H9 (cell line): Measurements from ENCODE around the gene HMGB1. TPM values are rescaled to one million over a fixed set of nuclear protein-coding genes. Genes with fewer than 3 reads are reported as not detected.

ENCODE experiments used
- DNase-seq: peaks from one replicate; pipeline ENCODE4 v3.0.0-alpha.2; 2017
- H2AFZ ChIP-seq: one replicate; pipeline ENCODE4 v1.6.1; 2013; ENCODE audit warnings: mild to moderate bottlenecking, low read length, control low read depth, moderate library complexity
- H2AK5ac ChIP-seq: 2 replicates; pipeline ENCODE4 v1.6.1; 2013; ENCODE audit warnings: low read length, control low read depth, mixed read lengths; ENCODE audit not compliant: insufficient read length
- H2BK120ac ChIP-seq: one replicate; pipeline ENCODE4 v1.6.1; 2013; ENCODE audit warnings: low read depth, mild to moderate bottlenecking, low read length, control low read depth, inconsistent platforms; ENCODE audit not compliant: poor library complexity, severe bottlenecking
- H2BK12ac ChIP-seq: 2 replicates; pipeline ENCODE4 v1.6.1; 2013; ENCODE audit warnings: low read length, control low read depth, mixed read lengths, low read depth; ENCODE audit not compliant: insufficient read length
- H2BK15ac ChIP-seq: 2 replicates; pipeline ENCODE4 v1.6.1; 2013; ENCODE audit warnings: low read depth, low read length, control low read depth
- H2BK20ac ChIP-seq: one replicate; pipeline ENCODE4 v1.6.1; 2013; ENCODE audit warnings: low read depth, mild to moderate bottlenecking, low read length, control low read depth, inconsistent platforms; ENCODE audit not compliant: poor library complexity, severe bottlenecking
- H2BK5ac ChIP-seq: 2 replicates; pipeline ENCODE4 v1.6.1; 2013; ENCODE audit warnings: low read length, control low read depth, mixed read lengths; ENCODE audit not compliant: insufficient read length
- H3K14ac ChIP-seq: 2 replicates; pipeline ENCODE4 v1.6.1; 2013; ENCODE audit warnings: low read length, control low read depth; ENCODE audit not compliant: insufficient read depth
- H3K18ac ChIP-seq: 2 replicates; pipeline ENCODE4 v1.6.1; 2013; ENCODE audit warnings: low read depth, mild to moderate bottlenecking, mixed read lengths, low read length, control low read depth; ENCODE audit not compliant: insufficient read length
- H3K23ac ChIP-seq: 2 replicates; pipeline ENCODE4 v1.6.1; 2013; ENCODE audit warnings: low read length, control low read depth, mixed read lengths, low read depth; ENCODE audit not compliant: insufficient read length
- H3K23me2 ChIP-seq: 2 replicates; pipeline ENCODE4 v1.6.1; 2013; ENCODE audit warnings: low read depth, mild to moderate bottlenecking, mixed read lengths, low read length, control low read depth; ENCODE audit not compliant: insufficient read length, poor library complexity, severe bottlenecking
- H3K27ac ChIP-seq: 2 replicates; pipeline ENCODE4 v1.5.1; 2013; ENCODE audit warnings: low read length, control low read depth, mixed read lengths, low read depth; ENCODE audit not compliant: insufficient read length
- H3K27me3 ChIP-seq: 2 replicates; pipeline ENCODE4 v1.6.1; 2013; ENCODE audit warnings: low read length, control low read depth, inconsistent platforms; ENCODE audit not compliant: insufficient read depth
- H3K4ac ChIP-seq: 2 replicates; pipeline ENCODE4 v1.6.1; 2013; ENCODE audit warnings: low read depth, mild to moderate bottlenecking, control low read depth, inconsistent platforms, low read length, moderate library complexity
- H3K4me1 ChIP-seq: 2 replicates; pipeline ENCODE4 v1.6.1; 2013; ENCODE audit warnings: low read length, control low read depth, inconsistent platforms; ENCODE audit not compliant: insufficient read depth
- H3K4me2 ChIP-seq: 2 replicates; pipeline ENCODE4 v1.6.1; 2013; ENCODE audit warnings: low read length, control low read depth, mixed read lengths; ENCODE audit not compliant: insufficient read length, insufficient read depth
- H3K56ac ChIP-seq: 2 replicates; pipeline ENCODE4 v1.6.1; 2013; ENCODE audit warnings: low read depth, mild to moderate bottlenecking, mixed read lengths, low read length, control low read depth; ENCODE audit not compliant: insufficient read length
- H3K79me1 ChIP-seq: 2 replicates; pipeline ENCODE4 v1.6.1; 2013; ENCODE audit warnings: low read depth, mild to moderate bottlenecking, moderate library complexity, low read length, control low read depth, inconsistent platforms; ENCODE audit not compliant: insufficient read depth, poor library complexity, severe bottlenecking
- H3K79me2 ChIP-seq: 2 replicates; pipeline ENCODE4 v1.6.1; 2013; ENCODE audit warnings: low read length, control low read depth, inconsistent platforms; ENCODE audit not compliant: insufficient read depth
- H3K9ac ChIP-seq: 2 replicates; pipeline ENCODE4 v1.6.1; 2013; ENCODE audit warnings: low read length, control low read depth, mixed read lengths; ENCODE audit not compliant: insufficient read length; ENCODE audit errors: extremely low read depth
- H3K9me3 ChIP-seq: one replicate; pipeline ENCODE4 v1.6.1; 2013; ENCODE audit warnings: low read depth, low read length, inconsistent platforms; ENCODE audit not compliant: control insufficient read depth
- H3T11ph ChIP-seq: one replicate; pipeline ENCODE4 v1.6.1; 2013; ENCODE audit warnings: mild to moderate bottlenecking, low read length, control low read depth, inconsistent platforms
- H4K20me1 ChIP-seq: one replicate; pipeline ENCODE4 v1.6.1; 2013; ENCODE audit not compliant: control insufficient read depth, insufficient read length, insufficient read depth
- H4K5ac ChIP-seq: 2 replicates; pipeline ENCODE4 v1.6.1; 2013; ENCODE audit warnings: low read depth, mild to moderate bottlenecking, mixed read lengths, low read length, control low read depth; ENCODE audit not compliant: insufficient read length
- H4K8ac ChIP-seq: replicated peaks from 2 replicates; pipeline ENCODE4 v1.6.1; 2013; ENCODE audit warnings: low read length, control low read depth, mixed read lengths, low read depth; ENCODE audit not compliant: insufficient read length
- H4K91ac ChIP-seq: 2 replicates; pipeline ENCODE4 v1.6.1; 2013; ENCODE audit warnings: low read depth, mild to moderate bottlenecking, moderate library complexity, mixed read lengths, low read length, control low read depth; ENCODE audit not compliant: insufficient read length
- H3K27ac Mint-ChIP-seq, 3 experiments: 2 replicates in 2 of 3; 3 replicates in 1 of 3; pipeline ENCODE4 v1.8.0; 2020 to 2021; ENCODE audit warnings: mixed read lengths in 3 of 3, mild to moderate bottlenecking in 1 of 3, moderate library complexity in 1 of 3
- H3K27me3 Mint-ChIP-seq: 2 replicates; pipeline ENCODE4 v1.8.0; 2021; ENCODE audit warnings: low read depth, mild to moderate bottlenecking, moderate library complexity, mixed read lengths
- H3K36me3 Mint-ChIP-seq, 3 experiments: 2 replicates in 2 of 3; 3 replicates in 1 of 3; pipeline ENCODE4 v1.8.0; 2020 to 2021; ENCODE audit warnings: low read depth in 3 of 3, mixed read lengths in 3 of 3; ENCODE audit not compliant: insufficient read depth in 1 of 3
- H3K4me1 Mint-ChIP-seq, 2 experiments: 2 replicates each; pipeline ENCODE4 v1.8.0; 2020; ENCODE audit warnings: mixed read lengths in 2 of 2
- H3K4me3 Mint-ChIP-seq, 2 experiments: 2 replicates in 1 of 2; 3 replicates in 1 of 2; pipeline ENCODE4 v1.8.0; 2020 to 2021; ENCODE audit warnings: mild to moderate bottlenecking in 2 of 2, mixed read lengths in 2 of 2, moderate library complexity in 1 of 2
- H3K9me3 Mint-ChIP-seq, 2 experiments: 2 replicates in 1 of 2; 3 replicates in 1 of 2; pipeline ENCODE4 v1.8.0; 2020; ENCODE audit warnings: mild to moderate bottlenecking in 2 of 2, mixed read lengths in 2 of 2, moderate library complexity in 1 of 2
- WGBS: extraction: QIAGEN DNeasy Blood & Tissue Kit; methylation state at CpG from one replicate; pipeline ENCODE4 v1.1.7; 2013; ENCODE audit warnings: missing lambda C conversion rate, low lambda C conversion rate, mixed read lengths; ENCODE audit not compliant: insufficient read length; ENCODE audit errors: extremely low coverage; 5-methylcytosine and 5-hydroxymethylcytosine counted together
- total RNA-seq: library from RNA; stranded (reverse); gene quantifications from 2 replicates; pipeline ENCODE4 v1.2.1, GENCODE V29; 2021
- TF ChIP-seq, protein P1 (sequence below): fragments of 200-600 bp; sonication (generic); conservative IDR thresholded peaks from 3 replicates; pipeline ENCODE4 v1.8.0; 2021; ENCODE audit warnings: antibody characterized with exemption, mild to moderate bottlenecking

Gene HMGB1
- total RNA-seq, 1 experiment from 2014 or later, result 688 TPM

DNA sequence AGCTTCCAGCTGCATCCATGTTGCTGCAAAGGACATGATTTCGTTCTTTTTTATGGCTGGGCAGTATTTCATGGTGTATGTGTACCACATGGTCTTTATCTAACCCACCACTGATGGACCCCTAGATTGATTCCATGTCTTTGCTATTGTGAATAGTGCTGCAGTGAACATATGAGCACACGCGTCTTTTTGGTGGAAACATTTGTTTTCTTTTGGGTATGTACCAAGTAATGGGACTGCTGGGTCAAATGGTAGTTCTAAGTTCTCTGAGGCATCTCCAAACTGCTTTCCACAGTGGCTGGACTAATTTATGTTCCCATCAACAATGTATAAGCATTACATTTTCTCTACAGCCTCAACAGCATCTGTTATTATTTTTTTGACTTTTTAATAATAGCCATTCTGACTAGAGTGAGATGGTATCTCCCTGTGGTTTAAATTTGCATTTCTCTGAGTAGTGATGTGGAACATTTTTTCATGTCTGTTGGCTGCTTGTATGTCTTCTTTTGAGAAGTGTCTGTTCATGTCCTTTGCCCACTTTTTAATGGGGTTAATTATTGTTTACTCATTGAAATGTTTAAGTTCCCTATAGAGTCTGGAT lies 50.2 kb downstream of the HMGB1 start:
- Mint-ChIP-seq H3K9me3 (no peaks in the 10 kb centered on the region), H3K27ac (no peak overlapping the region), H3K4me1 (peaks cover 1% of the 10 kb centered on the region in 2 experiments), H3K36me3 (no peaks in the 10 kb centered on the region), H3K4me3 (no peak overlapping the region), H3K27me3 (peaks cover 13% of the 10 kb centered on the region)
- Histone ChIP-seq H3K79me2 (no peaks in the 10 kb centered on the region), H3T11ph (no peak overlapping the region), H3K14ac (no peak overlapping the region), H3K4ac (no peak overlapping the region), H2BK20ac (no peak overlapping the region), H2AK5ac (no peak overlapping the region), H3K27ac (no peak overlapping the region), H3K4me1 (0 out of 2 replicates have a peak, but pooled peaks cover 1% of the 10 kb centered on the region), H2AFZ (no peak overlapping the region), H3K56ac (no peak overlapping the region), H4K91ac (no peak overlapping the region), H3K9me3 (no peaks in the 10 kb centered on the region), H2BK5ac (no peak overlapping the region), H3K9ac (no peak overlapping the region), H4K20me1 (no peaks in the 10 kb centered on the region), H4K8ac (no peak overlapping the region), H3K4me2 (no peak overlapping the region), H3K23ac (no peak overlapping the region), H3K23me2 (no peaks in the 10 kb centered on the region), H4K5ac (no peak overlapping the region), H3K18ac (no peak overlapping the region), H2BK15ac (no peak overlapping the region), H3K79me1 (no peaks in the 10 kb centered on the region), H2BK12ac (no peak overlapping the region), H2BK120ac (no peak overlapping the region), H3K27me3 (no peaks in the 10 kb centered on the region)
- DNase-seq, result no peak
- TF ChIP-seq, protein P1, sequence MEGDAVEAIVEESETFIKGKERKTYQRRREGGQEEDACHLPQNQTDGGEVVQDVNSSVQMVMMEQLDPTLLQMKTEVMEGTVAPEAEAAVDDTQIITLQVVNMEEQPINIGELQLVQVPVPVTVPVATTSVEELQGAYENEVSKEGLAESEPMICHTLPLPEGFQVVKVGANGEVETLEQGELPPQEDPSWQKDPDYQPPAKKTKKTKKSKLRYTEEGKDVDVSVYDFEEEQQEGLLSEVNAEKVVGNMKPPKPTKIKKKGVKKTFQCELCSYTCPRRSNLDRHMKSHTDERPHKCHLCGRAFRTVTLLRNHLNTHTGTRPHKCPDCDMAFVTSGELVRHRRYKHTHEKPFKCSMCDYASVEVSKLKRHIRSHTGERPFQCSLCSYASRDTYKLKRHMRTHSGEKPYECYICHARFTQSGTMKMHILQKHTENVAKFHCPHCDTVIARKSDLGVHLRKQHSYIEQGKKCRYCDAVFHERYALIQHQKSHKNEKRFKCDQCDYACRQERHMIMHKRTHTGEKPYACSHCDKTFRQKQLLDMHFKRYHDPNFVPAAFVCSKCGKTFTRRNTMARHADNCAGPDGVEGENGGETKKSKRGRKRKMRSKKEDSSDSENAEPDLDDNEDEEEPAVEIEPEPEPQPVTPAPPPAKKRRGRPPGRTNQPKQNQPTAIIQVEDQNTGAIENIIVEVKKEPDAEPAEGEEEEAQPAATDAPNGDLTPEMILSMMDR, result no peak
- no CpG with 5 or more reads among the region's 3 CpGs for WGBS
